DOHH2 (cell line): Measurements from ENCODE around the gene FAP.

Source experiments
- EZH2phosphoT487 ChIP-seq: fragments of 200-600 bp; sonication (generic); IDR thresholded peaks from 2 replicates; pipeline ENCODE4 v1.6.1; 2017; ENCODE audit warnings: borderline replicate concordance, mild to moderate bottlenecking, antibody characterized with exemption, low read length, moderate library complexity, mixed read lengths
- TF ChIP-seq, protein P1 (sequence below): fragments of 200-600 bp; sonication (generic); IDR thresholded peaks from one replicate; pipeline ENCODE4 v1.5.1; 2014; ENCODE audit warnings: antibody characterized with exemption, mild to moderate bottlenecking, low read depth, low read length; ENCODE audit not compliant: poor library complexity, severe bottlenecking

DNA sequence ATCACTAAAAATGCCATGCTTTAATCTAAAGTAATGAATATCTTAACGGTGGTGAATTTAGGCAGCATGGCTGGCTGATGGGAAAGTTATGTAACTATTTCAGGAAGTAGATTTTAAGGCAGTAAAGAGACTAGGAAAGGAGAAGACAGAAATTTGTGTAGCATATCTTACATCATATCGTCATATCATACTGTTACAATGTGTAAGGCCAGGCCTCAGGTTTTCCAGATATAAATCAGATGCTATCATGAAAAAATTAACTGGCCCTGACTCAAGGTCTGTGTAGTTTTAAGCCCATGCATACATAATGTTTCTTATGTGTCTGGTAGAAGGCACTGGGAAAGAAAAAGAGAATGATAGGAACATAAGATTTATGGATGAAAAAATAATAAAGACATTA is 8.9 kb upstream of the FAP start:
- TF ChIP-seq, protein P1, sequence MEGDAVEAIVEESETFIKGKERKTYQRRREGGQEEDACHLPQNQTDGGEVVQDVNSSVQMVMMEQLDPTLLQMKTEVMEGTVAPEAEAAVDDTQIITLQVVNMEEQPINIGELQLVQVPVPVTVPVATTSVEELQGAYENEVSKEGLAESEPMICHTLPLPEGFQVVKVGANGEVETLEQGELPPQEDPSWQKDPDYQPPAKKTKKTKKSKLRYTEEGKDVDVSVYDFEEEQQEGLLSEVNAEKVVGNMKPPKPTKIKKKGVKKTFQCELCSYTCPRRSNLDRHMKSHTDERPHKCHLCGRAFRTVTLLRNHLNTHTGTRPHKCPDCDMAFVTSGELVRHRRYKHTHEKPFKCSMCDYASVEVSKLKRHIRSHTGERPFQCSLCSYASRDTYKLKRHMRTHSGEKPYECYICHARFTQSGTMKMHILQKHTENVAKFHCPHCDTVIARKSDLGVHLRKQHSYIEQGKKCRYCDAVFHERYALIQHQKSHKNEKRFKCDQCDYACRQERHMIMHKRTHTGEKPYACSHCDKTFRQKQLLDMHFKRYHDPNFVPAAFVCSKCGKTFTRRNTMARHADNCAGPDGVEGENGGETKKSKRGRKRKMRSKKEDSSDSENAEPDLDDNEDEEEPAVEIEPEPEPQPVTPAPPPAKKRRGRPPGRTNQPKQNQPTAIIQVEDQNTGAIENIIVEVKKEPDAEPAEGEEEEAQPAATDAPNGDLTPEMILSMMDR = no peak
- no peak for TF ChIP-seq EZH2phosphoT487
